SK-N-SH (cell line): Measurements from ENCODE around the gene PDLIM5.

Experiments used
- CTCF ChIP-seq: fragments of 200-600 bp; sonication (generic); IDR thresholded peaks from 2 replicates; pipeline ENCODE4 v1.6.1; 2017; ENCODE audit warnings: antibody characterized with exemption, mild to moderate bottlenecking, moderate library complexity
- FOXJ3 ChIP-seq: sonication (generic); formaldehyde crosslinking; IDR thresholded peaks from 2 replicates; pipeline ENCODE4 v1.5.1; 2020; ENCODE audit warnings: mild to moderate bottlenecking, missing genetic modification reagents
- SIN3A ChIP-seq: IDR thresholded peaks from 2 replicates; pipeline ENCODE4 v1.6.1; 2012; ENCODE audit warnings: low read depth, mild to moderate bottlenecking, low read length, moderate library complexity, borderline replicate concordance

GRCh38 chr4:94523617-94524016, 71.9 kb downstream of the PDLIM5 start:
- TF ChIP-seq CTCF (no peak), SIN3A (no peak), FOXJ3 (CRISPR knock-in tag) (no peak)
